Occipital lobe (tissue), 2 donors: ENCODE results near the gene TRAF3IP1. TPM values are rescaled to one million over a fixed set of nuclear protein-coding genes. Genes with fewer than 3 reads are reported as not detected.

ENCODE experiments used
- DNase-seq: peaks from one replicate; lab custom pipeline; 2025; lab: John Stamatoyannopoulos, UW
- total RNA-seq: library from RNA; depleted of rRNA; stranded (reverse); fragments of >200 nt; gene quantifications from one replicate; pipeline ENCODE4 v1.2.3, GENCODE V29; 2014

The TRAF3IP1 gene
- total RNA-seq, 1 donor from 2014 or later = 10.5 TPM

DNA sequence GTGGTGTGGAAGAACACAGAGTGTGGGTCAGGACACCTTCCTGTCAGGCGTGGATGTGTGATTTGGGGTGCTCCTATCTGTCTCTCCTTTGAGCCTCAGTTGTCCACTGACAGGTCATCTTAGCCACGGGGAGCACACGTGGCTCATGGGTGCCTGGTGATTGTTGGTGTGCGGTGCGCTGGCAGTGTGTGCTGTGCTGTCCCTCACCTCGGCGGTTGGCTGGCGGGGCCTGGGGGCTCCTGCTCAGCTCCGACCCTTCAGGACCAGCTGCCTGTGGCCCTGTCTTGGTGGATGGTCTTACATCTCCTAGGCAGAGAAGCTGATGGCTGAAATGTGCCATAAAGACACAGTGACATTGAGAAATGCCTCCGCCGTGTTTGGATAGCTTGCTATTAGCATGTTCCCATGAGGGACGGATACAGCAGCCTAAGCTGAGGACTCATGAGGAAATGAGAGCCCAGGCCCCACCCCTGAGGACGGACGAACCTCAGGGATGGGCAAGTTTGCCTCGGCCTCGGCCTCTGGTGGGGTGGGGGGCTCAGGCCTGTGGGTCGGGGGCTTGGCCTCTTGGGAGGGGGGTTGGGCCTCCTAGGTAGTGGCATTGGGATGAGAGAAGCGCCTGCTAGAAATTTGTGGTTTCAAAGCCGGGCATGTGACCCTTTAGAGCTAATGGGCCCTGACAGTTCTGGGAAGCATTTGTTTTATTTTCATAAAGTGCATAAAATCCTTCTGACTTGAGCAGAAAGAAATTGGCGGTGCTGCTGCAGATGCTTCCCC is 86.1 kb downstream of the TRAF3IP1 start:
- DNase-seq = no peak

DNA sequence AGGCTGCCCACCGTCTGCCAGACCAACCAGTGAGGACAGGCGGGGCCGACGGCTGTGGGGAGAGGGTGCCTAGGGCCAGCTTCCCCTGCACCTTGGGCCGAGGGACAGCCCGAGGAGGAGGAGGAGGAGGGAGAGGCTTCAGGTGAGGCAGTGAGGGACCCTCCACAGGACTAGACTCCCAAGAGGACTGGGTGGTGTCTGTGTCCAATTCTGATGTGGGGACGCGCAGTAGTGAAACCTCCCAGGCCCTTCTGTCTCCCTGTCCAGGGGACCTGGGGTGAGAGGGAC is 86.6 kb downstream of the TRAF3IP1 start:
- DNase-seq = no peak

DNA sequence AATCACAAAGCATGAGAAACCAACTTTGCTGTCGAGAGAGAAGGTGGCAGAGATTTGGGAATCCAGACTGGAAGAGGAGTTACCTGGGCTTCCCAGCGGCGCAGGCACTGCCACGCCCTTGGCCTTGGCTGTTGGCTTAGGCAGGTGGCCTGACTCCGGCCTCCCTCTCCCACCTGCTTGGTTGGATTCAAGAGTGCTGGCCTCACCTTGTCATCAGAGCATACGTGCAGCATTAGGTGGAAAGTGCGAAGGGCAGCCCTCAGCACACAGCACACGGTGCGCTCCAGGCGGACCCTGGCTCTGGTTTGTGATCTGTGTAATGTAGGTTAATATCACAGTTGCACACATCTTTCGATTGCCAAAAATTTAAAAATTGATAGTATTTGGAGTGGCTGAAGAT is 87.2 kb downstream of the TRAF3IP1 start:
- DNase-seq = no peak

DNA sequence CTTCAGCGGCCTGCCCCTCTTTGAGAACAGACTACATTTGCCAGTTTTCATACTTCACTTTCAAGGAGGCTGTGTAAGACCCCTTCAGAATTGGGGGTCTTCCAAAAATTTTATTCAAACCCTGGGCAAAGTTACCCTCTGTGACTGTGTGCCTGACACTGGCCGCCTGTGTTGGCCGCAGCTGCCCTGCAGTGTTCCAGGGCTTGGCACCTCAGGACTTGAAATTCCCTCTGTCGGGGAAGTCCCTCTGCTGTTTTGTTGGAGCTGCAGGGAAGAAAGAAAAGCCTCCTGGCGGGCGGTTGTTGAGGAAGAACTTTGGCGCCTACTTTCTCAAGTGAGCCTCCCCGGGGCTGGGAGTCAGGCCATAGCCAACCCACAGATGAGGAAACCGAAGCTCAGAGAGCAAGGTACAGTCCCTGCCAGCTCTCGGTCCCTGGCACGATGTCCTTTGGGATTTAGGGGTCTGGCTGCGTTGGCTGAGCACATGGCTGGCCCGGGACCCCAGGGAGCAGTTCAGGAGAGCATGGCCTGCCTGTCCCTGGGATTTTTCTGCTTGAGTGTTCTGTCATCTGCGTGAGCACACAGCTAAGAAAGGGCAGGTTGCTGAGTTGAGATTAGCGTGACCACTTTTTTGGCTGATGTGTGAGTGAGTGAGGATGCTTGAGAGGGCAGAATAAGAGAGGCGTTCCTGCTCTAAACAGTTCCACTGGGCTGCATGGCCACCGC is 88.5 kb downstream of the TRAF3IP1 start:
- no peak for DNase-seq

DNA sequence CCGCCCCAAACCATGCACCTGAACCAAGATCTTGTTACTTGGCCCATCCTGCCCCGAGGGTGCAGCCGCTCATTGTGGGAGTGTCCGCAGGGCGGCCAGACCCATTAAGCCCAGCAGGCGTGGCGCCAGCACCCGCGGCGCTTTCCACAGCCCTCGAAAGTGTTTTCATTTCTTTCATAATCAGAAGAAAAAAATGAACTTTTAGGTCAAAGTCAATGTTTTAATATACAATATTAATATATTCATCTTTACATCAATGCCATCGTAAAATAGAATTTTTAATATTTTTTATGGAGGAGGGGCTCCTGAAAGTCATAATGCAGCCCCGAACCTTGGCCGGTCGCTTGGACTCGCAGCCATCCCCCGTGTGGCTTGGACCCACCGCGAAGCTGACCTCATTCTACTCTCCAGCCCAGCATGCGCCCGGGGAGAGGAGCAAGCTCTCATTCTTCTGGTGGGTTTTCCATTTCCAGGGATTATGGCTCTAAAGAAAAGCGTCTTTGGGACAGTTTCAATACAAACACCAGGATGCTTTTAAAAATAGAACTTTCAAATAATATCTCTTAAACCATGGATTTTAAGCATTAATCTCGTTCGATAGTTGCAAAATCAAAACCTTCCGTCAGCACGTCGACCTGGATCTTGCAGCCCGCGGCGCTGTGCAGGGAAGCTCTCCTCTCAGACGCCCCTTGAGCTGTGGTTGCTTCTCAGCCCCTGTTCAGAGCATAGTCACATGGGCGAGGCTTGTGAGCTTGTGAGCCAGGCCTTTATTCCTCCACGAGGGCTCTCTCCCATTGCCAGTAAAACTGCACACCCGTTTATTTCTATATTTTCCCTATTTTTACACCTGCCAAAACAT is 89.3 kb downstream of the TRAF3IP1 start:
- DNase-seq = no peak

DNA sequence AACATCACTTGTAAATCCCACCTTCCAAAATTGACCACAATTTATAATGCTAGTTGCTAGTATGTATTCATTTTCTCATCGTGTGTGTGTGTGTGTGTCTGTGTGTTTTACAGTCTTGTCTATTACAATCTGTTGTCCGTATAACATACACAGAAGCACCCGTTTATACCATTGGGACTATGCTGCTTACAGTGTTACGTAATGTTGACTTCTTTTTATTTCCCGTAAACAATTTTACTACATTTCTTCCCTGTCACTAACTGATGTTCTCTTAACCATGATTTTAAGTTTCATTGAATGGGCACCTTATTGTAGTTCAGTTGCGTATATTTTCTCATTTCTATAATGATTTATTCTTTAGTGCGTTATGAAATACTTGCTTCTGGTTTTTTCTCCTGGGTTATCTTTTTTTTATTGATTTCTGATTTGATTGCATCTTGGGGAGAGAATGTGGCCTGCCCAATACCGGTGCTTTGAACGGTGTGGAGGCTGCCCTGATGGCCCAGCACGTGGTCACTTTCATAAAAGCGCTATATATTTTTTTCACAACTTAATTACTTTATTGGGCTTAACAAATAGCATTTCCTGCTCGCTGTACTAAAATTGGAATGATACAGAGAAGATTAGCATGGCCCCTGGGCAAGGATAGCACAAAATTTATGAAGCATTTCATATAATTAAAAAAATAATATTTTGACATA is 91.9 kb downstream of the TRAF3IP1 start:
- no peak for DNase-seq

DNA sequence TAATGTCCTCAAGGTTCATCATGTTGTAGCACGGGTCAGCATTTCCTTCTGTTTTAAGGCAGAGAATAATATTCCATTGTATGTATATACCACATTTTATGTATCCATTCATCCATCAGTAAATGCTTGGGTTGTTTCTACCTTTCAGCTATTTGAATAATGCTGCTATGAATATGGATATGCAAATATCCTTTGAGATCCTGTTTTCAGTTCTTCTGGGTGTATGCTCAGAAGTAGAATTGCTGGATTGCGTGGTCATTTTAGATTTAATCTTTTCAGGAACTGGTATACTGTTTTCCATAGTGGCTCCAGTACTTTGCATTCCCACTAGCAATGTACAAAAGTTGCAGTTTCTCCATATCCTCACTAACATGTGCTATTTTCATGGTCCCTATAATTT is 93.0 kb downstream of the TRAF3IP1 start:
- DNase-seq = no peak

DNA sequence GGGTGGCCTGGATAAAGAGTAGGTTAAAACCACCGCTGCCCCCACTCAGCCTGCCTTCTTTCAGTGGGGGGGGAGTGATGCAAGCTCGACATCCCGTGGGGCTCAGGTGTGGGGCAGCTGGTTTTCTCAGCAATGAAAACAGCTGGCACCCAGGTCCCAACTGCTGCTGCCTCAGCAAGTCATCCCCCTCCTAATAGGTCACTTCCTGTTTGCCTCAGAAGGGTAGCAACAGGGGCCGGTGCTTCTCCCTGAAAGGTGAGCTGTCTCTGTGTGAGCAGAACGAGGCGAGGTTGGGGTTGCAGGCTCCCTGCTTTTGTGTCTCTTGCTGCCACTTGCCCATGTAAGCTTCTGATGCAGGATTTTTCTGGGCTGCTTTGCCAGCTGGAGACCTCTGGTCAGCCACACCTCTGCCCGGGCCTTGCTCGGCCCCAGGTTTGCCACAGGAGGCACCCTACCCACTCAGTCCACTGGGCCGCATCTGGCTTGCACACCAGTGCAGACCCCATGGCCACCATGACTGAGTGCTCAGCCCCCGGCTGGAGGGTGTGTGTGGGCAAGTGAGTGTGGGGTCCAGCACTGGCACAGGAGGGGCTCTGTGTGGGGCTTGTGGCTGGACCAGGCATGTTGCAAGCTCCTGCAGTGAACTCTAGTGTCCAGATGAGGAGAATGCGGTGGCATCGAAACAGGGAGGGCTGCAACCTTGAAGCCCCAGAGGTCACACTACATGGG is 94.9 kb downstream of the TRAF3IP1 start:
- DNase-seq = no peak

DNA sequence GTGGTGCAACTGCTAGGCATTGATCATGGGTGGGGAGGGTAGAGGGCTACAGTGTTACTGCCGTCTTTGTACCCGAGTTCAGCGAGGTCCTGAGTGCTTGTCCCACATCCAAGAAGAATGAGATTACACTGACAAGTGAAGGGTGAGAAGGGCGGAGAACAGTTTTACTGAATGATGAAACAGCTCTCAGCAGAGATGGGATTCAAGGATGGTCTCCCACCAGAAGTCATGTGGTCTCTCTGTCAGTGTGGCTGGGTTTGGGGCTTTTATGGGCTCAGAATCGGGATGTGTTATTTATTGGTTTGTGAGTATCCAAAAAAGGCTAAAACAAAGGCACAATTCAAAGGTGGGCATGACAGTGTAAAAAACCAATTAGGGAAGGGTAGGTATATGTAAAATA is 95.6 kb downstream of the TRAF3IP1 start:
- DNase-seq = no peak

DNA sequence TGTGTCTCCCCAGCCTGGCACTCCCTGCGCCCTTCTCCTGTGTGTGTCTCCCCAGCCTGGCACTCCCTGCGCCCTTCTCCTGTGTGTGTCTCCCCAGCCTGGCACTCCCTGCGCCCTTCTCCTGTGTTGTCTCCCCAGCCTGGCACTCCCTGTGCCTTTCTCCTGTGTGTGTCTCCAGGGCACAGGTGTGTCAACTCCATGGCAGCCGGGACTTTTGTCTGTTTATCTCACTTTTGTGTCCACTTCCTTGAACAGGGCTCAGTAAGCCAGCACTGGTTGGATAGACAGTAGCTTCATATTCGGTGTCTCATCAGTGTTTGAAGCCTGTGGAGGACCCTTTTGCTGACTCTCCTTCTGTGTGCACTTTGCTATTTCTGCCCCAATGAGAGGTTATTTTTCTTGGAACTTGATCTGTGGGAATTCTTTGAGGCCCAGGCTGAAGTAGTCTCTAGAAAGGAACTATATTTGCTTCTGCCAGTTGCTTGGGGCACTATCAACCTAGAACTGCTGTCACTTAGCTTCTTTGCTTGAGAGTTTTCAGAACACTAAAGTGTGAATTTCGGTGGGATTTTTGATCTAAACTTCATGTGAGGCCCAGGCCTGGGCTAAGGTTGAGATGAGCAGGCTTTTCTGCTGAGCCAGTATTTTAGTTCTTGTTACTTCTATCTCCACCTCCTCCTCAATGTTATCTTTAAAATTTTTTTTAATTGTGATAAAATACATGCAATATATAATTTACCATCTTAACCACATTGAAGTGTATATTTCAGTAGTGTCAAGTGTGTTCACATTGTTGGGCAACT is 98.1 kb downstream of the TRAF3IP1 start:
- no peak for DNase-seq

DNA sequence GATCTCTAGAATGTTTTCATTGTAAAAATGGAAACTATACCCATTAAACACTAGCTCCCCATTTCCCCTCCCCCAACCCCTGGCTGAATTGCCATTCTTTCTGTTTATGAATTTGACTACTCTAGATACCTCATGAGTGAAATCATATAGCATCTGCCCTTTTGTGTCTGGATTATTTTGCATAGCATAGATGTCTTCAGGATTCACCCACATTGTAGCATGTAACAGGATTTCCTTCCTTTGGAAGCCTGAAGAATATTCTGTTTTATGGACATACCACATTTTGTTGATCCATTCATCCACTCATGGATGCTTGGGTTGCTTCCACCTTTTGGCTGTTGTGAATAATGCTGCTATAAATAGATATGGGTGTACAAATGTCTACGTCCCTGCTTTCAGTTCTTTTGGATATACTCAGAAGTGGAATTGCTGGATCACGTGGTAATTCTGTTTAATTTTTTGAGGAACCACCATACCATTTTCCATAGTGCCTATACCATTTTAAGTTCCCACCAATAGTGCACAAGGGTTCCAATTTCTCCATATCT is 98.8 kb downstream of the TRAF3IP1 start:
- no peak for DNase-seq

DNA sequence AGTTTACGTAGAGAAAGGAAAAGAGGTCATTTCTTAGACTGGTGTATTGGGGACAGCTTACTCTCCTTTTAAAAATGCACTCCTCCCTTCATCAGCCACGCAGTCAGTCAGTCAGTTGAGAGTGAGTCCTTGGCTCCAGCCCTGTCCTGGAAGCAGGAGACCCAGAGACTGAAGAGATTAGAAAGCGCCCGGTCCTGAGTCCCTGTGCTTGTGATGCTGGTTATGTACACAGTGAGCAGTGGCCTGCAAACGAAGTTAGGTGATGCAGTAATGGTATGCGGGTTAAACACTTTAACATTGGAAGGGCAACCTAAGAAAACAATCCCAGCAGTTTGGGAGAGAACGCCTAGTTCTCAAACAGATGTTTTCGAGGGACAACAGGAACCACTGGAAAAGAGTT is 100.1 kb downstream of the TRAF3IP1 start:
- DNase-seq = no peak

DNA sequence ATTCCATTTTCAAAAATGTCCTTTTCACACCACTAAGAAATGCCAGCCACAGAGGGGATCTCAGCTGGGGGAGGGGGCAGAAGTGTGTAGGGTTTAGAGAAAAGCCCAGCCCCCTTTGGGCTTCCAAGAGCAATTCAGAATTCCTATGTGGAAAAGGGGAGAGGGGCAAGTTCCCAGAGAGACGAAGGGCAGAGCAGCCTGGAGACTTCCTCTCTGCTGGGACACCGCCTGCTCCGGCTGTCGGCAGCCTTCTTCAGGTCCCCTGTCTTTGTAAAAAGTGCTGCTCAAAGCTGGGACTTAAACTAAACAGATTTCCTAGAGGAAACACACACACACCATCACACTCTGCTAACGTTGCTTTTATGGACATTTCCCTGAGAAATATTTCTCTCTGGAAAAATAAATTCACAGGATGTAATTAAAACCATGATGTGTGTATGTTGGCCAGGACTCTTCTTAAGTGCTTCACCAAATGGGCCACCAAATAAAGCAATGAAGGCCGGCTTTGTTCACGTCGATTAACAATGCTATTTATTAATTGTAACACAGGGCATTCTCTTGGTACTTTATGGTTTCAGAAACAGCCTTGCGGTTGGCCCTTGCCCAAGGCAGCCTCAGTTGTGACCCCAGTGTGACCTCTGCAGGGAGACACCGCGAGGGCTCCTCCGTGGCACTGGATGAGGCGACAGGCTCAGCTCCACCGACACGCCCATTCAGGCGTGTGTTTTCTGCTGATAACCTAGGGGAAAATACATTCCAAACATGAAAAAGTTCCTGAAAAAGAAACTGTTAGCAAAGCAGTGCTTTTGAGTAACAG is 100.8 kb downstream of the TRAF3IP1 start:
- DNase-seq = no peak

DNA sequence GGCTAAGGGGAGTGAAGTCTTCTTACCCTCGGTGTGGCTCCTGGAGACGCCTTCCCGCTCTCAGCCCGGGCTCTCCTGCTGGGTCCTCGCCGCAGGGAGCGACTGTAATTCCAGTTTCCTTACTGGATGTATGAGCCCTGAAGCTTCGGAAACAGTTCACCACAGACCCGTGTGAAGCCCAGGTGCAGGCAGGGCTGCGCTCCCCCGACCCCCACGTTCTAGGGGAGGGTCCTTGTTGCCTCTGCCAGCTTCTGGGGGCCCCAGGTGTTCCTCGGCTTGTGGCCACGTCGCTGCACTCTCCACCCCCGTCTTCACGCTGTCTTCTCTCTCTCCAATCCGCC is 101.3 kb downstream of the TRAF3IP1 start:
- no peak for DNase-seq

DNA sequence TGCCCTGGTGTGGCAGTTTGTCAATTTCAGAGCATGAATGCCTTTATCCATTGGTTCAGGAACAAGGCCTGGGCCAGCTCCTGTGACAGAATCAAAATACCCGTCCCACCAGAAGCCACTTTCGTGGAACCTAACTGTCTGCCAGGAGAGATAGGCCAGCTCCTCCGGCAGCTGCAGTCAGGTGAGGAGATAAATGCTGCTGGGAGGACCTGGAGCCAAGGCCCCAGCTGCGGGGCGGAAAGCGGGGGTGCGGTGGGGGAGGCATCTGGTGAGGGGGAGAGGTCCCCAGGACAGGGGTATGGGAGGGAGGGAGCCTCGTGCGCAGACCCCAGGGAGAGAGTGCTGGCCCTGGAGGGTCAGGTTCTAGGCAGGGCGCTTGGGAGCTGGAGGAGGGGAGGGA is 102.0 kb downstream of the TRAF3IP1 start:
- no peak for DNase-seq

DNA sequence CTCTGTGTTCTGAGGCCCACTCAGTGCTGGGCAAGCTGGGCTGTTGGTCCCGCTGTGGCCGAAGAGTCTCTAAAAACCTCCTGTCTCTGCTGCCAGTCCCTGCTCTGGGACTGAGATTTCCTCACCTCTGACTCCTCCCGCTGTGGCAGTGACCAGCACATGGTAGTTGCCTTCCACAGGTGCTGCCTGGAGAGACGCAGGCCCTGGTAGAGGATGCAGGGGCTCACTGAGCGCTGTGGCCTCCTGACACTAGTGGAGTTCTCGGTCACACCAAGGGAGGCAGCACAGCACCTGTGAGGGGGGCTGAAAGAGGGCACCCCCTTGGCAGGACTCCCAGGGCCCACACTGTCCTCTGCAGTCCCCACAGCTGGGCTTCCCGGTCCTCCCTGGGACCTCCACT is 102.6 kb downstream of the TRAF3IP1 start:
- DNase-seq = no peak

DNA sequence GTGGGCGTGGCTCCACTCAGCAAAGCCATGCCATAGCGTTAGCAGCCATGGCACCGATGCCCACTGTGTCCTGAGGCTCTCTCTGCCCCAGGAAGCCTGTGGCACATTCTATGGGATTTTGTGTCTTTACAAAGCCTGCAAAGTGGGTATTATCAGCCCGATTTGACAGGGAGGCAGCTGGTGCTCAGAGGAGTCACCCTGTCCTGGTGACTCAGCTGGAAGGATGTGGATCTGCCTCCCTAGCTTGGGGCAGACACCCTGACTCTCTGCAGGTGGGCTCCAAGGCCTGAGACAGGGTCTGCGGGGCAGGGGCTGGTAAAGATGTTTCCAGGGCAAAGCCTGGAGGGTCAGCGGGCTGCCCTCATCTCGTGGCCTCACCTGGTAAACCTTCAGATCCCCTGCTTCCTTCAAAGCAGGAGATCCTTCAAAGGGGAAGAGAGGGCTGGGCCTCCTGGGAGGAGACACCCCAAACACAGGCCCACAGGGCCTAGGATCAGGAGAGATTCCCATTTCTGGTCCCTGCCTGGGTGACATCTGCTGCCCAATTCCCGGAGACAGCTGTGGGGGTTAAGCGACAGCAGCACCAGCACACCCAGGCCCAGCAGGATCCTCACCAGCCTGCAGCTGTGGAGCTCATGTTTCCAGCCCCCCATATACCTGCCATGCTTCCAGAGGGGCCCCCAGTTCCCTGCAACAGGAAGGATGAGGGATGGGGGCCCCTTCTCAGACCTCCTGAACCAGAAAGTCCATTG is 103.4 kb downstream of the TRAF3IP1 start:
- DNase-seq = no peak

DNA sequence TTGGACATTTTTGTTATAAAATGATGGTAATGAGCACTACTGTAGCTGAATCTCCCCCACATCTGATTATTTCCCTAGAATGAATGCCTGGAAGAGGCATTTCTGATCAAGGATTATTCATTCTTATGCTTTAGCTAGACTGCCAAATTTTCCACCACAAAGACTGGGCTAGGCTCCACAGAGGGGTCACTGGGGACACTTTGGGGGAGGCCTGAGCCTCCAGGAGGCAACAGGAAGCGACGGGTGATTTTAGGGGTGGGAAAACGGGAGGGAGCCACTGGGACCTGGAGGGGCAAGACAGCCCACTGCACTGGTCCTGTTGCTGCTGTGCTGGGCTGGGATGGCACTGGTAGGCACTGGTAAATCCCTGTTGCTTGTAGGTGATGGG is 104.0 kb downstream of the TRAF3IP1 start:
- no peak for DNase-seq
